NCI-H2196 (cell line): ENCODE data around the gene ZNF165.
"Not testable (repeated sequence)": the region's sequence is repeated elsewhere in the genome, so short reads cannot be mapped to it uniquely, and the experiment has no call there.

Experiments
- DNase-seq: peaks from one replicate; lab custom pipeline; 2025; ENCODE audit not compliant: unreplicated experiment; lab: John Stamatoyannopoulos, UW

ZNF165 gene

DNA sequence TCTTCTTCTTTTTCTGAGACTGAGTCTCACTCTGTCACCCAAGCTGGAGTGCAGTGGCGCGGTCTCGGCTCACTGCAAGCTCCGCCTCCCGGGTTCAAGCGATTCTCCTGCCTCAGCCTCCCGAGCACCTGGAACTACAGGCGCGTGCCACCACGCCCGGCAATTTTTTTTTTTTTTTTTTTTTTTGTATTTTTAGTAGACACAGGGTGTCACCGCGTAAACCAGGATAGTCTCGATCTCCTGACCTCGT is at the start of gene ZNF165:
TSS of gene ZNF165 (plus strand) at position 188 of the 250 bp plus-strand sequence. CDS start 4,913 bp downstream, outside the sequence.
- DNase-seq: not testable (repeated sequence)

GRCh38 chr6:28053584-28053983 is 26.8 kb upstream of the ZNF165 start:
- DNase-seq: no peak

GRCh38 chr6:28060405-28060804 is 20.0 kb upstream of the ZNF165 start:
- no peak for DNase-seq

DNA sequence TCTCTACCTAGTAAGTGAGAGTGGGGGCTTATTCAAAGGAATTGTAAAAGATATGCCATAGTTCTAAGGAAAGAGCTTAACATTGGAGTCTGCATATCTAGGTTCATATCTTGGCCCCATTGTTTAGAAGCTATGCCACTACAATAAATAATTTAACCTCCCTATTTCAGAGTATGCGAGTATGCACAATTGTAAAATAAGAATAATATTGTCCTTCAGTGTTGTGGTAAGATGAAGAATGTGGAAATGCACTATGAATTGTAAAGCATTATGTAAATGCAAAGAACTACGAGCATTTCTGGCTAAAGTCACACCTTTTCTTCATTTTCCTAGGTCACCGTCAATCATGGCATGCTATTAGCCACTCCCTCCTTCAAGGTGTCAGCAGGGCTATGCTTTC is 16.1 kb upstream of the ZNF165 start:
- DNase-seq: no peak

GRCh38 chr6:28068067-28068466 is 12.3 kb upstream of the ZNF165 start:
- DNase-seq: no peak

- not testable (repeated sequence) for DNase-seq
These were observed 9.4 kb upstream of the ZNF165 start for GRCh38 chr6:28070968-28071367.

- no peak for DNase-seq
These were observed 2.3 kb upstream of the ZNF165 start for GRCh38 chr6:28078050-28078449.

DNA sequence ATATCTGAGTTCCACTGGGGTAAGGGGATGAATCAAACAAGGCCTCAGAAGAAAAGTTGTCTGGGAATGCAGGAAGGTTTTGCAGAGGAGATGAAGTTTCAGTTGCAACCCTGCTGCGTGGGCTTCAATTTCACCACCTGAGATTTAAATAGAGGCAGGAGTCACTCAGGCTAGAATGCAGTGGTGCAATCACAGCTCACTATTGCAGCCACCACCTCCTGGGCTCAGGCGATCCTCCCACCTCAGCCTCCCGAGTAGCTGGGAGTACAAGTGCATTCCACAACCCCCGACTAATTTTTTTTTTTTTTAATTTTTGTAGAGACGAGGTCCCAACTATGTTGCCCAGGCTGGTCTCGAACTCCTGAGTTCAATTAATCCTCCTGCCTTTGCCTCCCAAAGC is 1.5 kb upstream of the ZNF165 start:
- no peak for DNase-seq

DNA sequence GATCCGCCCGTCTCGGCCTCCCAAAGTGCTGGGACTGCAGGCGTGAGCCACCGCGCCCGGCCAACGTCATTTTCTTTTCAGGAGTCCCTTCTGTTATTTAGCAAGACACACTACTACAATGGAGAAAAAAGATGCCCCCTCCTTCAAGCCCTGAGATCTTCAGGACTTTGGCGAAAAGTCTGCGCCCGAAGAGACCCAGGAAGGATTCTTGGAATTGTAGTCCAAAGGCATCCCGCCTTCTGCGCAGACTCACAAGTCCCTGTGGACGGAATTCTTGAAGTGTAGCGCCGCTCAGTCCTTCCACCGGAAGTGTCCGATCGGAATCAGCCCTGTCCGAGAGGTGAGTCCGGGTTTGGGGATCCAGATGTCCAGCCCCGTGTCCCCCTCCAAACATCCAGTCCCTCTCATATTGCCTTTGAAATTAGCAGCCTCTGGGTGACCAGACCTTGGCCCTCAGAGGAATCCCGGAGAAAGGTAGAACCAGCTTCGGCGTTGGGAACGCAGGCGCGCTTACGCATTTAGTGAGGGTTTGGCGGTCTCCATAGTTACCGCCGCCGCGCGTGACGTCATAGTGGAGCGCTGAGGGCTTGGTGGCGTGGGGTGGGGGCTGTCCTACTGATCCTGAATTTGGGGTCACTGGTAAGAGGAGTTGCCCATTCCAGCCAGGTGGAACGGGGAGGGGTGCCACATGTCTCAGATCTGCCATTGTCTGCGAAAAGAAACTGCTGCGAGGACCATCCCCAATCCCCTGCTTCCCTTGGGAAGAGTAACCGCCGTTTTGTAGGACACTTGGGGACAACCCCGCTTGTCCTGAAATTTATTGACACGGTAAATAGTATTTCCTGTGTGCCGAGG is 490 bp downstream of the ZNF165 start:
- DNase-seq: peak; percentile 92

- no peak for DNase-seq
These were observed 1.1 kb downstream of the ZNF165 start for GRCh38 chr6:28081486-28081751.

DNA sequence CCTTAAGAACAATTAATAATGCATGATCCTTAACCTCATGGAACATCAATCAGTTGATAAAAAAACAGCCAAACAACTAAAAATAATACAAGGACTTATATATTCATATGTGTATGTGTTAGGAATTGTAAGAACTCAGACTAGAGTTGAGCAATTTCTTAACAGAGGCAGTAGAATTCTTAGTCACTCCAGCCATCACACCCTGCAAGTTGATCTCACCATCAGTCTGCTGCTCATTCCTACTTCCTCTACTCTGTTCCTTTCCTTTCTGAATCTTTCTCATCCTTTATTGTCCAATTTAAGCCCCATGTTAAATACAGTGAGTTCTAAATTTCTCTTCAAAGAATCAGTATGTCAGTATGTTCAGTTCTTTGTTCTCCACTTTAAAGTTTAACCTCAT is 2.6 kb downstream of the ZNF165 start:
- DNase-seq: no peak

GRCh38 chr6:28089054-28089453 is 8.7 kb downstream of the ZNF165 start:
- no peak for DNase-seq

DNA sequence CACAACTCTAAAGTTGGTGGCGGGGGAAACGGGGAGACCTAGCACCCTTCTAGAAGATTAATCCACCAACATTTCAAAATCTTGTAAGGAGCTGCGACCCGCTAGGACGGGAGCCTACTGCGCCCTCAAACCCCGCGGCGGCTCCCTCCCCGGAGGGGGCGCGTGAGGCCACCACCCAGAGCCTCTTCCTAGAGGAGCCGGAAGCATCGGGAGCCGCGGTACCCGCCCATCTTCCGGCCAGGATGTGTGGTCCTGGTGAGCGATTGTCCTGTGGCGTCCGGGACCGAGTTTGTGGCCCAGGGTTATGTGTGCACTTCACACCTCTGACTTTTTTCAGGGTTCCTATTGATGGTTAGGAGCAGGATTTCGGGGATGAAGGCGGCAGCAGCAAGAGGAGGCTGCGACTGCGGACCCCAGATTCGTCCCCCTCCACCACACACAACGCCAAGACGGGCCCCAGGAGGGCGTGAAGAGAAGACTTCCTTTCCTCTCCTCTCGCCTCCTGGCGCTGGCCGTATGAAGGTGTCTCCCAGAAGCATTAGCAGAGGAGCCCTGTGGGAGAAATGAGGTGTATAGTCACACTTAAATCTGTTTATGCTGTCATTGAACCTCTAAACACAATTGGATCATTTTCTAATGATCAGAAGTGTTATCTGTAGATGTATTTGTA is 10.7 kb downstream of the ZNF165 start:
- no peak for DNase-seq

DNA sequence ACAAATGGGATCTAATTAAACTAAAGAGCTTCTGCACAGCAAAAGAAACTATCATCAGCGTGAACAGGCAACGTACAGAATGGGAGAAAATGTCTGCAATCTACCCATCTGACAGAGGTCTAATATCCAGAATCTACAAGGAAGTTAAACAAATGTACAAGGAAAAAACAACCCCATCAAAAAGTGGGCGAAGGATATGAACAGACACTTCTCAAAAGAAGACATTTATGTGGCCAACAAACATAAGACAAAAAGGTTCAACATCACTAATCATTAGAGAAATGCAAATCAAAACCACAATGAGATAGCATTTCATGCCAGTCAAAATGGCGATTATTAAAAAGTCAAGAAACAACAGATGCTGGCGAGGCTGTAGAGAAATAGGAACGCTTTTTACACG is 21.9 kb downstream of the ZNF165 start:
- not testable (repeated sequence) for DNase-seq

- DNase-seq: not testable (repeated sequence)
These were observed 22.3 kb downstream of the ZNF165 start for GRCh38 chr6:28102699-28103098.

- DNase-seq: peak; percentile 82
These were observed 24.2 kb downstream of the ZNF165 start for GRCh38 chr6:28104392-28105244.

- no peak for DNase-seq
These were observed 24.9 kb downstream of the ZNF165 start for GRCh38 chr6:28105245-28105639.

GRCh38 chr6:28107506-28107905 is 27.1 kb downstream of the ZNF165 start:
- no peak for DNase-seq

GRCh38 chr6:28111964-28112363 is 31.6 kb downstream of the ZNF165 start:
- DNase-seq: no peak

DNA sequence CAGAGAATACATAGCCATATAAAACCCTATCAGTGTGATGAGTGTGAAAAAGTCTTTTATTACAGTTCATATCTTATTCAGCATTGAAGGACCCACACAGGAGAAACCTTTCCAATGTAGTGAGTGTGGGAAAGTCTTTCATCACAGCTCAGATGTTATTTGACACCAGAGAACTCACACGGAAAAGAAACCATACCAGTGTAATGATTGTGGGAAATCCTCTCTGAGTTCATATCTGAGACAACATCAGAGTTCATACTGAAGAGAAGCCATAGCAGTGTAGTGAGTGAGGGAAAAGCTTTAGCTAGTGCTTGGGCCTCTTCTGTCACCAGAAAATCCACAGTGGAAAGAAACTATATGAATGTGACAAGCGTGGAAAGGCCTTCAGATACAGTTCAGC is 35.4 kb downstream of the ZNF165 start:
- DNase-seq: no peak

- no peak for DNase-seq
These were observed 37.1 kb downstream of the ZNF165 start for GRCh38 chr6:28117386-28118050.
